GM19043 (cell line): ENCODE data around the gene PSMC1.

Source experiments
- ATAC-seq: cut with Tn5 transposase; IDR thresholded peaks from one replicate; pipeline ENCODE4 v1.9.1; 2021; ENCODE audit warnings: low read depth; ENCODE audit not compliant: unreplicated experiment

PSMC1 gene

DNA sequence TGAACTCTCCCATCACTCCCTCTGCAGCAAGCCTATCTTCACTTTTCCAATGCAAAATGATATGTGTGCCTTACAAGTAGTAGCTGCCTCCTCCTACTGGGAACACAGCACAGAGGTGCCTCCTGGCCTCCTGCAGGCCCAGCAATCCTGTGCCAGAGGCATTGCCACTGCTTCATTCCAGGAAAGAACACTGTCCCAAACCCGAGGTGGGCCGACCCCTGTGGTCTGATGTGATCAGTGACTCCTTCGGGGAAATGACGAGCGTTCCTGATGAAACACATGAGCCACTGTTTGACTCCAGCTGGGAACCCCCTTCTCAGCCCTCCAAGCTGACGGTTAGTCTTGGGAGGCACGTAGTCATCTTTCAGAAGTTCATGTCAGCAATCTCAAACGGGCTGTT lies 19.5 kb downstream of the PSMC1 start:
- no peak for ATAC-seq

DNA sequence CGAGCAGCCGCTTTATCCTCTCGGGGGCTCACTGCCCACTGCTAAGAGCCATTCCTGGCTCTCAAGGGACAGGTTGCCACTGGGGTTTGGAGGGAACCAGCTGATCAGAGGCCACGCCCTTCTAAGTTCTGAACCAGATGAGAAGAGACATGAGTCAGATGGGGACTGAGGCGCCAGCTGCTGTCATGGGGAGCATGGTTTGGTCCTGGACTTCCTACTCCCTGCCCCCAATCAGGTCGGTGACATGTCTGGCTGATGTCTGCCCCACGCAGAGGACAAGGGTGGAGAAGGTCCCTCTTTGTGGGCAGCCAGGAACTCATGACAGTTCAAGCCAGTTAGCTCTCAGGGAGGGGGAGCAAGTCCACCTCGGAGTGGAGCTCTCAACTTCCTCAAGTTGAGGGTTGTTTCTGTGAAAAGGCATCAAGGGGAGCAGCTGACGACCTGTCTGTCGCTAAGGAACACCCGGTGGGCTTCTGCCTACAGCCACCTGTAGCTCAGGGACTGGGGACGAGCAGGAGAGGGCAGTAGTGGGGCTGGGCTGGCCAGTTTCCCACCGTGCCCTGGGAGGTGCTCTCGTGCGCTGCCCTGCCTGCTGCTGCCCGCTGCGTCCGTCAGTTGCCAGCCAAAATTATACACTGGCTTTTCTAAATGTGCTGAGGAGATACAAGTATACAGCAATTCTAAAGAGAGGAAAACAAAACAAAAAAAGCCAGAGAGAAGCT lies 20.5 kb downstream of the PSMC1 start:
- no peak for ATAC-seq

DNA sequence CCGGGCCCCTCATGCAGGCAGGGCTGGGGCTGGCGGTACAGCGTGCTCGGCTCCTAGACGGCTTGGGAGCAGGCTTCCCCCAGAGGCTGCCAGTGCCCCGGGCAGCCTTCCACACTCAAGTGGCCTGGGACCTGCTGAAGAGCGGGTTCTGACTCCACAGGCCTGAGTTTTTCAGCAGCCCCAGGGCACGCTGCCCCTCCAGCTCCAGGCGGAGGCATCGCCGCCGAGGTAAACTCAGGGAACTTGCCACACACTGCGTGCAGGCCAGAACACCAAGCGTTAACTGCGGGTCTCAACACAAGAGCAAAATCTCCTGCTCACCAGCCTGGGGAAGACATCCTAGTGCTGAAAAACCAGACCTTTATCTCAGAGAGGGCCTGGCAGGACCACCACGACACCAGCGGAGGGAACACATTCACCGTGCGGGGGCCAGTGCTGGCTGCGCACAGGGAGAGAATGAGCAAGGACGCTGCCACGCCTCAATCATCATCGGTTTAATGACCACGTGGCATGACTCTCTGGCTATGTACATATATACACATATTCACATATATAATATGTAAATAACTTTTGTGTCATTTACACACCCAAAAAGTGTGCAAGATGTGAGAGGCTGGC lies 21.3 kb downstream of the PSMC1 start:
- ATAC-seq = no peak

DNA sequence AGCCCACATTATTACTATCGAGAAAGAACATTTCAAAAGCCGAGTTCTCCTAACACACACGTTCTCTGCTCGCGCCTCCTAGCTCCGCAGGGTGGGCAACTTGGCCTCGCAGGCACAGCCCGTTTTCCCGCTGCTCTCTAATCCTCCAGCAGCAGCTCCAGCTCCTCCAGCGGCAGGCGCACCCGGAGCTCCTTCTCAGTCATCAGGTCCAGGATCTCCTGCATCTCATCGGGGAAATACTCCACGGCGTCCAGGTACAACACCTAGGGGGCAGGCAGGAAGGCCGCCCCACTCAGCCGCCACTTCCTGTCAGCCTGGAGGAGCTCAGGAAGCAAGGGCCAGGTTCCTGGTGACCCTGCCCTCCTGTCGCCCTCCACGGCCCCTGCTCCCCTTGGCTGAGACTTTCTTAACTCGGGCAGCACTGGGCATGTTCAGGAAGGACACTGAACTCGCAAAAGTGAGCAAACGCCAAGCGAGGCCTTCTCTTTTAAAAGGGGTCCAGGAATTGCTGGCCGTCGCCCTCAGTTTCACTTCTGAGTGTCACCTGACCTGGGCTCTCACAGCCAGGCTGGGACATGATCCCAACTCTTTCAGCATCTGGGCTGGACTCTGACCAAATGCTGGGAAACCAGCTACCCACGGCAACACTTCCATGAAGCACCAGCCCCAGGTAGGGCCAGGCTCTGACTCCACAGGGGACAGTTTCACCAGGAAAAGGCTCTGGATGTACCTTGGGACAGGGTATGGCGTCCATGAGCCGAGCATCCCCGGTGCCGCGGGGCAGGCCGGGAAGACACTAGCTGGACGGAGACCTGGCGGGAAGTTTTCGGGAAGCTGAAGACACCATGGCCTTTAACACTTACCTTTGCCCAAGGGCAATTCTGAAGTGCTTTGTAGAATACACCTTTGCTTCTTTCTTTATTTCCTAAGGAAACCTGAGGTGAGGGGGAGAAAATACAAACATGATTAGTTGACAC lies 22.1 kb downstream of the PSMC1 start:
- ATAC-seq = no peak

DNA sequence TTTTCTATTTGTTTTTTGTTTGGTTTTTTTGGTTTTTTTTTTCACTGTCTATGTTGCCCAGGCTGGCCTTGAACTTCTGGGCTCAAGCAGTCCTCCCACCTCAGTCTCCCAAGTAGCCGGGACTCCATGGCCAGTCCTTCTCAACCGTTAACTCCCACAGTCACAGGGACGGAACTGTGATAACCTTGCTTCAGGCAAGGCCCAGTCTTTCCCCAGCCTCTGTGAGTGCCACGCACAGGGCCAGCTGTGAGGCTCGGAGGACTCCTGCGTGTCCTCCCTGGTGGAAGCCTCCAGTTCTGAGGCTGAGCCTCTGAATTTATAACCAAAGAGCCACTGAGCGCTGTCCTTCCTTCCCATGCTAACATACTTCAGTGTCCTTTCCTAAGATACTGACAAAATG lies 23.7 kb downstream of the PSMC1 start:
- no peak for ATAC-seq

DNA sequence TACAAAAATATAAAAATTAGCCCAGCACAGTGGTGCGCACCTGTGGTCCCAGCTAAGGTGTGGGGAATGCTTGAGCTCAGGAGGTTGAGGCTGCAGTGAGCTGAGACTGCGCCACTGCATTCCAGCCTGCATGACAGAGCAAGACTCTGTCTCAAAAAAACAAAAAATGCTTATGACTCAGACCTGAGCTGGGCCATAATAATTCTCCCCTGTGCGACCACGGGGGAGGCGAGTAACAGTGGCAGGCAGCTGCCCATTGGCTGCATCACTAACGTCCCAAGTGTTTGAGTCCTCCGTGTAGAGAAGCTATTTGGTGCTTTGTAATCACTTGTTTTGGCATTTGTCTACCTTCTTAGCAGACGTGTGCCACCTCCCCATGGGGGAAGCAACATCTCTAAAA lies 24.9 kb downstream of the PSMC1 start:
- ATAC-seq = no peak

DNA sequence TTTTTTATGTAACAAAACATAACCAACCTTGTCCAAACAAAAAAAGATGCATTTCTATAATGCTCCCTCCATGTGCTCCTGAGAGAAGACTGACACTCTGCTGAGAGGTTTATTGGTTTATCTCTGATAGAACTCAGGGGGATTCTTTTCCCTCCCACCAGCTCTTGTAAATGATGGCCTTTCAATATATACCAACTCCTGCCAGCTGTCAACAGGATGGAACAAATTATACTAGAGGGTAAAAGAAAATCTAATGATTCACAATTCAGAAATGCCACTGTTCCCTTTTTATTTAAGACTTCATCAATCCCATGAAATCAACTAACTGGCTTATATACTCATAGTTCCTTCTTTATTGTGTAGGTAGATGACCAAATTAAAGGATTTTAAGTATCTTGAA lies 25.4 kb downstream of the PSMC1 start:
- ATAC-seq = no peak

DNA sequence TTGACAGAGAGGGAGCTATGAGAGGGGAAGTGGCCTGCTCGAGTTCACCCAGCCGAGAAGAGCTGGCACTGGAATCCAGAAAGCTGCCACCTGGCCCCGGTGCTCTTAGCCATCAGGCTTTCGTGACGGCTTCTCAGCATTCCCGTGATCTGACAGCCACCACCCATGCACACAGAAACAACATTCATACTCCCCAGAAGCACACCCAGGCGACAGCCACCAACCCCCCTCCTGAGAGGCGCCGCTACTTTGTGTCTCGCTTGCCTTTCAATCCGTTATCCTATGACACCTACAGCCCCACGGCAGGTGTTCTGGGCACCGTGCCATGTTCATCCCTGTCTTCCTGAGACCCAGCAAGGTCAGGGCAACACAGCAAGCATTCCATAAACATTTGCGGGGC lies 31.4 kb downstream of the PSMC1 start:
- no peak for ATAC-seq

DNA sequence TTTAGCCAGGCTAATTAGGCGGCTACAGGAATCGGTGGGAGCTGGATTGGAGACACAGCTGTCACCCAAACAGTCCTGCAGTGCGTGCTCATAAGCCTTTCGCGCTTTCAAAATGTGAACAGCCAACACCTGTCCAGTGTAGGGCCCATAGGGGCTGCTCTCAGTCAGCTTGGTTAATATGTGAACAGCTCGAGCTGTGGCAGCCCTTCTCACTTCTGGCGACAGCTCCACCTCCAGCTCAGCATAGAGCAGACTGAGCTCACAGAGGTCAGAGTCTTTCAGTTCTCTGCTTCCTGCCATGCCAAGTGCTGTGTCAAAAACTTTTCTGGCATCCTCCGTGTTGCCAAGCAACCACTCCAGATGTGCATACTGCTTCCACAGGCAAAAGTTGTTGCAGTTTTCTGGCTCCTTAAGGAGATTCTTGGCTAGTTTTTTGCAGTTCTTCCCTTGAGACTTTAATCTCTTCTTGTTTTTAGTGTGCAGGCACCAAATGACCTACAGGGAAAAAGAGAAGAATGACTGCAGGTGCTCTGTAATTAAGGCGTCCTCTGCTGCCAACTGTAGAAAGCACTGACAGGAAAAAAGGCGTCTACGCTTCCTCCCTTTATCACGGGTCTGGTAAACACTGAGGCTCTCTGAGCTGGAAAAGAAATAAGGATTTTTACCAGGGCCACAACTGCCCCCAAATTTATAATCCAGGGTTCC lies 32.5 kb downstream of the PSMC1 start:
- ATAC-seq = peak; percentile 97

DNA sequence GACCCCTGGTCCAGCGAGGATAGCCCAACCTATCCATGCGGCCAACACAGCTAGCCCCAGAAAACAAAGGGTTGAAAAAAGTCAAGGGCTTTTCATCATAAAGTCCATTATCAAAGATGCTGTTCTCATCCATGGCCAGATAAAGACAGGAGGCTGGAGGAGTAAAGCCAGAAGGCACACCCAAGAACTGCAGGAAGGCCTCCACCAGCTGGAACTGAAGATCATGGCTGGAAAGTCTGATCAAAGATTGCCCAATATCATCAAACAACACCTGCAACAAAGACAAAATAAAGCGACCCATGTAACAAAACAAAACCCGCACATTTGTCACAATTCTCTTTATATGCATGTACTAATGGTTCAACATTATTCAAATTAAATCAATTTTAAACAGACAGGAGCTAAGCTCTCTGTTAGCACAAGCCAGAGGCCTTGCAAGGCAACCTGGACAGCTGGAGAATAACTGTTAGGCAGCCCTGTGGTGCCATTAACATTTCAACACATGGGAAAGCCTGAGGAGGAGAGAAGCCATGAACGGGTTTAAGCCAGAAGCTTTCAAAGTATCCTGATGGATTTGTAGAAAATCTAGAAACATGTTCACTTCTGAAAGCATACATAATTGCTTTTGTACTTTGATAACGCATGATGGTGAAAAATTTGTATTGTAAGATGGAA lies 34.1 kb downstream of the PSMC1 start:
- no peak for ATAC-seq

DNA sequence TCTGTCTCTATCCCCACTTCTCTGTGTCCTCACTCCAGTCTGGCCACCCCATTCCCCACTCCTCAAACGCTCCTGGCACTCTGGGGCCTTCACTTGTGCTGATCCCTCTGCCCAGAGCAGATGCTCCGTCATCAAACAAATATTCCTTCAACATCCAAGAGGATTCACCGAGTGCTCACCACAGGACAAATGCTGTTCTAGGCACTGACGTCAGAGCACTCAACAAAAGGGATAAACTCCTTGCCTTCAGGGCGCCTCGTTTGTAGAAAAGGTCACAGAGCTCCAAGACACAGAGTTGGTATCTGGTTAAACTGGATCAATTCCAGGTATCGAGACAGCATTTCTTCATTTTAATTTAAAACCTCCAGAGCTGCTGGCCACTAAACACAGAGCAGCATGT lies 35.3 kb downstream of the PSMC1 start:
- no peak for ATAC-seq

DNA sequence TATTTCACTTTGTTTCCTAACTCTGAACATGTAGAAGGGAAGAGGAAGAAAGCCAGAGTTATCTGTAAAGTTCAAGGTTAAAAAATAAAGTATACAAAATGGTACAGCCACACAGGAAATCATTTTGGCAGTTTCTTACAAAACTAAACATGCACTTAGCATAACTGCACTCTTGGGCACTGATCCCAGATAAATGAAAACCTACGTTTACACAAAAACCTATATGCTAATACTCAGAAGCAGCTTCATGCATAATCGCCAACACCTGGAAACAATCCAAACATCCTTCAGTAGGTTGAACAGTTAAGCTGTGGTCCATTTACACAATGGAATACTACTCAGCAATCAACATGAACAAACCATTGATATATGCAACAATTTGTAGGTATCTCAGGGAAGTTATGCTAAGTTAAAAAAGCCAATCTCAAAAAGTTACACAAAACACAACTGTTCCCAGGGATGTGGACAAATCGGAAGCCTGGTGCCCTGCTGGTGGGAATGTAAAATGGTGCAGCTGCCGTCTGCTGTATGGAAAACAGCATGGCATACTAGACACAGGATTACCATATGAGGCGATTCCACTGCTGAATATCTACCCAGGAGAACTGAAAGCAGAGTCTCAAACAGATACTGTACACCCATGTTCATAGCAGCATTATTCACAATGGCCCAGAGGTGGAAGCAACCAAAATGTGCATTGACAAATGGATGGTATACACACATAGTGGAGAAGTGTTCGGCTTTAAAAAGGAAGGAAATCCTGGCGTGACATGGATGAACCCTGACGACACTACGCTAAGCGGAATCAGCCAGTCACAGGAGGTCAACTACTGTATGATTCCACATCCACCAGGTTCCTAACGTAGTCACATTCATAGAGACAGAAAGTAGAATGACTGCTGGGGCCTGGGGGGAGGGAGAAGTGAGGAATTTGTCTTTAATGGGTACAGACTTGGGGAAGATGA lies 37.7 kb downstream of the PSMC1 start:
- no peak for ATAC-seq

DNA sequence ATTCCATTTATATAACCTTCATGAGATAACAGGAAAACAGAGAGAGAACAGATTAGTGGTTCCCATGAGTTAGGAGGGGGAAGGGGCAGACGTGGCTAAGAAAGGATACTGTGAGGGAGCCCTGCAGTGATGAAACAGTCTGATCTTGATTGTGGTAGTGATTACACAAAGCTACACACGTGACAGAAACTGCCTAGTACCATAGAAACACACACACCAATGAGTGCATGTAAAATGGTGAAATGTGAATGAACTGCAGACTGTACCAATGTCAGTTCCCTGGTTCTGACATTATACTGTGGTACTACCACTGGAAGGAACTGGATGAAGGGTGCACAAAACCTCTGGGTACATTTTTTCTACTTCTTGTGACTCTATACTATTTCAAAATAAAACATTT lies 38.5 kb downstream of the PSMC1 start:
- no peak for ATAC-seq

DNA sequence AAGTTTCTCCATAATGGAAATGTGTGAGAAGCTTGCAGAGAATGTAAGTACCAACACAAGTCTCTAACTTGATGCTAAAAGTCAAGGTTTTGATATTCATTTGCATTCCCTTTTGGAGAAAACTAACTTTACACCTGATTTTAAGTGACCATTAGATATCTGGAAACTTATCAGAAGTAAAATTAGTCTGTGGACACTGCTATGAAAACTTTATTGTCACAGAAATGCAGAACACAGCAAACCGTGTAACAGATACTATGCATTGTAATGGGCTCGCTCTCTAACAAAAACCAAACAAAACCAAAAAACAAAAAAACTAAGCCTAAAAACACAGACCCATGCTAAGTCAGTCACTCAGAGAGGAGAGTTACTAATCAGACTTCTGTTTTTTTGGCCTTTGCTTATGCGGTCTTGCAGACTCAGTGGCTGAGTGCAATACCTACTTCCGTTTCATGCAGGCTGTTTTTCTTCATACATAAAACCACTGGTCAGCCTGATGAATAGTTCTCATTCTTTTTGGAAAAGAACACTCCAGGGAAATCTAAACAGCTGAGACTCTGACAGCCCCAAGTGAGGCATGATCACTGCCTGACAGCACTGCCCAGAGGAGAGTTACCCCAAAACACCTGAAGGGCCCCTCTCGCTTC lies 39.6 kb downstream of the PSMC1 start:
- ATAC-seq = no peak

DNA sequence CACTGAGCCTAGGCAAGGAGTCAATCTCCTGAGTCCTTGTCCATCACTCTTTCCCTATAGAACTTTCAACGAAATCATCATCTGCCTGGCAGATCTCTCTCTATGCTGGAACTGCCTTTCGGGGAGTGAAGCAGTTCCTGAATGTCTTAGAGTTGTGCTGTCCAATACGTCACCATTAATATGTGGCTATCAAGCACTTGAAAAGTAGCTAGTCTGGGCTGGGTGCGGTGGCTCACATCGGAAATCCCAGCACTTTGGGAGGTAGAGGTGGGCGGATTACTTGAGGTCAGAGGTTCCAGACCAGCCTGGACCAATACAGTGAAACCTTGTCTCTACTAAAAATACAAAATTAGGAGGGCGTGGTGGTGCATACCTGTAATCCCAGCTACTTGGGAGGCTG lies 40.3 kb downstream of the PSMC1 start:
- no peak for ATAC-seq

DNA sequence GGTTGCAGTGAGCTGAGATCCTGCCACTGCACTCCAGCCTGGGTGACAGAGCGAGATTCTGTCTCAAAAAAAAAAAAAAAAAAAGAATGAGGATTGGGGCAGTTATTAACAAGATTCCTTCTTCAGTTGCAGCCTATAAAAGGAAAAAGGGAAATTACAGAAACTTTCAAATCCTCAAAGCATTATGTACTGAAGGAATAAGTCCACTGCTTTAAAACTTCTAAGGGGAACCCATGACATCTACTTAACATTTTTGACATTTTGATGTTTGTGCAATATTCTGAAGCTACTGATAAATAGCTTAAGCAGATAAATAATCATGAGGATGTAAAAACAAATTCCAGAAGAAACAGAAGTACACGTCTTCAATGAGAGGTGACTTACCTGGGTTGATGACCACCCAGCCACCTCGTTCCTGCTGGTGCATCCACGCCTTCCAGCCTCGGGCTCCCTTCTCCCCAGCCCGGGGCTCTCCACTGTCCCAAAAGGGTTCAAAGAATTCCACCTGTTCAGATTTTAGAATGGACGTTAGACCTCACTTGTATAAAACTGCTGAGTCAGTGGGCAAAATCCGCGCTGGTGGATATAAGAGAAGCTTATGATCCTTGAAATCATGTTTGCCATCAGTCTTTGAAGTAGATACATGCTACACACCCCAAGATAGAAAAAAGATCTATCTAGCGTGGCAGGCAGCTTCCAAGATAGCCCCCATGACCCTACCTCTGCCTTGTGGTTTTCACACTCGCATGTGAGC lies 41.7 kb downstream of the PSMC1 start:
- no peak for ATAC-seq

DNA sequence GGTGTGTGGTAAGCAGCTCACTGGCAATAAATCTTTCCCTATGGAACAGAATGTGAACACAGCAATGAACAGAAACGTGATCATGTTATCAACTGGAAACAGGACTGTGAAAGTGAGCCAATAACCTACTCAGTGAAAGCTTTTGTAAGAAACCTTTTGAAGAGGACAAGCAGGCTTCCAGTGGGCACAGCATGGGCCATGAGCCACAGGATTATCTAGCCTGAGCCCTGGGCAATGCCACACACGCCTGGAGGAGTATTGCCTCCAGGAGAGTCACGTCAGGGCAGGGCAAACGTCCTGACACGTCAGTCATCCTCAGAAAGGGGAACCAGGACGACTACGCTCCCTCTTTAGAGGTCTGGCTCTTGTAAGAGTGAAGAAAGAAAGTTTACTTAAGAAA lies 43.1 kb downstream of the PSMC1 start:
- ATAC-seq = no peak

DNA sequence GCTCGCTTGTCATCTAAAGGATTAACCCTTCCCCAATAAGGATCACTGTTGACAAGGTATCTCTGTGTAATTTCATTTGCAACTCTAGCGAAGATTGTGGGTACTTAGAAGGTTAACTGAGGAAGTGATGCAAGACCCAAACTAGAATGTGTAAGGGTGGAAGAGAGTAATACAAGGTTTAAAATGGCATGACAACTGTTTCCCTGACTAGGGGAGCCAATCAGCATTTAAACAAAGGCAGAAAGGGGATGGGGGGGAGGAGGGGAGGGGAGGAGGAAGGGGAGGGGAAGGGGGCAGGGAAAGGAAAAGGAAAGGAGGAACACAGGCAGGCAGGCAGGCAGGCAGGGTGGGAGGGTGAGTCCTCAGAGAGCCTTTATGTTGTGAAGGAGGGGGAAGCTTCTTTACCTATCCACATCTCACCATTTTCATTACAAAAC lies 44.3 kb downstream of the PSMC1 start:
- no peak for ATAC-seq
